Activated CD4-positive, CD25-positive, alpha-beta regulatory T cell (primary cell): ENCODE measurements around the gene MLLT10.

ENCODE experiments used
- DNase-seq, 4 experiments: peaks; one replicate each; lab custom pipeline; 2025; lab: John Stamatoyannopoulos, UW

The MLLT10 gene

GRCh38 chr10:21517134-21518031, 16.6 kb upstream of the MLLT10 start:
- DNase-seq = no peak

GRCh38 chr10:21518149-21518640, 15.8 kb upstream of the MLLT10 start:
- DNase-seq = no peak

GRCh38 chr10:21518641-21519396, 15.2 kb upstream of the MLLT10 start:
- no peak for DNase-seq

- DNase-seq = no peak
These were observed 14.6 kb upstream of the MLLT10 start for GRCh38 chr10:21519397-21519933.

GRCh38 chr10:21519941-21520436, 14.0 kb upstream of the MLLT10 start:
- DNase-seq = no peak

- DNase-seq = no peak
These were observed 13.5 kb upstream of the MLLT10 start for GRCh38 chr10:21520509-21520908.

GRCh38 chr10:21520949-21521348, 13.1 kb upstream of the MLLT10 start:
- no peak for DNase-seq

GRCh38 chr10:21521751-21522533, 12.1 kb upstream of the MLLT10 start:
- DNase-seq = no peak

GRCh38 chr10:21522631-21523406, 11.2 kb upstream of the MLLT10 start:
- no peak for DNase-seq

- DNase-seq = no peak
These were observed 10.4 kb upstream of the MLLT10 start for GRCh38 chr10:21523557-21524008.

- DNase-seq = no peak
These were observed 9.9 kb upstream of the MLLT10 start for GRCh38 chr10:21524131-21524525.

- DNase-seq = no peak
These were observed 9.3 kb upstream of the MLLT10 start for GRCh38 chr10:21524526-21525366.

GRCh38 chr10:21525367-21526187, 8.5 kb upstream of the MLLT10 start, which contains the start of gene SKIDA1:
TSS of gene SKIDA1 (minus strand) at chr10:21525682. CDS start at chr10:21517822, 7,860 bp downstream.
- DNase-seq = peak; percentile 16 to 30 (median 22)

GRCh38 chr10:21526188-21526859, 7.7 kb upstream of the MLLT10 start:
- DNase-seq = peak; percentile 19 to 45 (median 37)

GRCh38 chr10:21526860-21527597, 7.0 kb upstream of the MLLT10 start:
- DNase-seq = peak in 1 of 4 experiments; percentile 11

- no peak for DNase-seq
These were observed 6.3 kb upstream of the MLLT10 start for GRCh38 chr10:21527598-21528235.
